OCI-M2 (cell line): Measurements from ENCODE around the gene PDSS1.
A peak's percentile ranks its signal among the peaks of the same experiment; 100 is the strongest.

Experiments
- DNase-seq: peaks from one replicate; lab custom pipeline; 2025; ENCODE audit not compliant: unreplicated experiment; lab: John Stamatoyannopoulos, UW

Gene PDSS1

GRCh38 chr10:26698909-26699308 is 1.4 kb downstream of the PDSS1 start:
- DNase-seq = no peak

GRCh38 chr10:26699631-26700030 is 2.1 kb downstream of the PDSS1 start:
- no peak for DNase-seq

- DNase-seq = no peak
Measured at GRCh38 chr10:26700884-26701630, 3.6 kb downstream of the PDSS1 start.

GRCh38 chr10:26703096-26703495 is 5.6 kb downstream of the PDSS1 start:
- no peak for DNase-seq

GRCh38 chr10:26703974-26704373 is 6.5 kb downstream of the PDSS1 start:
- DNase-seq = no peak

- no peak for DNase-seq
Measured at GRCh38 chr10:26706206-26706605, 8.7 kb downstream of the PDSS1 start.

GRCh38 chr10:26706936-26707335 is 9.4 kb downstream of the PDSS1 start:
- no peak for DNase-seq

- DNase-seq = no peak
Measured at GRCh38 chr10:26711324-26711723, 13.8 kb downstream of the PDSS1 start.

GRCh38 chr10:26714415-26715136 is 17.1 kb downstream of the PDSS1 start:
- no peak for DNase-seq

GRCh38 chr10:26715137-26715487 is 17.6 kb downstream of the PDSS1 start:
- DNase-seq = no peak

- no peak for DNase-seq
Measured at GRCh38 chr10:26717476-26717875, 20.0 kb downstream of the PDSS1 start.

GRCh38 chr10:26721561-26721960 is 24.1 kb downstream of the PDSS1 start:
- no peak for DNase-seq

- no peak for DNase-seq
Measured at GRCh38 chr10:26723016-26723415, 25.5 kb downstream of the PDSS1 start.

- peak; percentile 4 for DNase-seq
Measured at GRCh38 chr10:26725837-26726727, 28.6 kb downstream of the PDSS1 start.

- DNase-seq = no peak
Measured at GRCh38 chr10:26727005-26727404, 29.5 kb downstream of the PDSS1 start.

GRCh38 chr10:26728957-26729356 is 31.5 kb downstream of the PDSS1 start:
- DNase-seq = no peak

- no peak for DNase-seq
Measured at GRCh38 chr10:26729395-26729794, 31.9 kb downstream of the PDSS1 start.

- no peak for DNase-seq
Measured at GRCh38 chr10:26730552-26730951, 33.1 kb downstream of the PDSS1 start.

- no peak for DNase-seq
Measured at GRCh38 chr10:26733750-26734568, 36.5 kb downstream of the PDSS1 start.

- no peak for DNase-seq
Measured at GRCh38 chr10:26735435-26735834, 37.9 kb downstream of the PDSS1 start.

- DNase-seq = no peak
Measured at GRCh38 chr10:26737730-26738129, 40.2 kb downstream of the PDSS1 start.
